ENCODE measurements around the gene ATP2A2.

The ATP2A2 gene

GRCh38 chr12:110262442-110263388 is 18.3 kb upstream of the ATP2A2 start:
- Histone ChIP-seq H3K36me3 (ENCODE audit: control insufficient read depth, insufficient read depth, low read length, severe bottlenecking) (no peaks in the 10 kb centered on the region), H3K4me1 (ENCODE audit: control insufficient read depth, insufficient read depth, low read length) (peaks cover 11% of the 10 kb centered on the region), H3K4me3 (ENCODE audit: low read length) (no peak overlapping the region), H3K9me3 (ENCODE audit: control insufficient read depth, low read length) (no peaks in the 10 kb centered on the region), H3K27me3 (replicated peaks; ENCODE audit: control insufficient read depth, insufficient read depth, low read length) (no peaks in the 10 kb centered on the region), H3K9ac (ENCODE audit: low read length) (no peak overlapping the region)
- peak; percentile 60 for DNase-seq (ENCODE audit: low read depth)

- no peaks in the 10 kb centered on the region for H3K9me3 ChIP-seq (ENCODE audit: control insufficient read depth, low read length)
Measured at GRCh38 chr12:110266381-110266960, 14.6 kb upstream of the ATP2A2 start.

GRCh38 chr12:110266980-110267620 is 13.9 kb upstream of the ATP2A2 start:
- H3K36me3 ChIP-seq (ENCODE audit: control insufficient read depth, insufficient read depth, low read length, severe bottlenecking) = no peaks in the 10 kb centered on the region
- DNase-seq (ENCODE audit: low read depth) = peak; percentile 79
- no peaks in the 10 kb centered on the region for H3K9me3 ChIP-seq (ENCODE audit: control insufficient read depth, low read length)
- peaks cover 33% of the 10 kb centered on the region for H3K4me1 ChIP-seq (ENCODE audit: control insufficient read depth, insufficient read depth, low read length)
- peak overlapping the region; percentile 52 for H3K4me3 ChIP-seq (ENCODE audit: low read length)
- no peak overlapping the region for H3K9ac ChIP-seq (ENCODE audit: low read length)
- no peaks in the 10 kb centered on the region for H3K27me3 ChIP-seq (replicated peaks; ENCODE audit: control insufficient read depth, insufficient read depth, low read length)

More at GRCh38 chr12:110266381-110266960, 14.6 kb upstream of the ATP2A2 start:
- no peak overlapping the region for H3K4me3 ChIP-seq (ENCODE audit: low read length)
- no peak overlapping the region for H3K9ac ChIP-seq (ENCODE audit: low read length)
- H3K36me3 ChIP-seq (ENCODE audit: control insufficient read depth, insufficient read depth, low read length, severe bottlenecking) = no peaks in the 10 kb centered on the region
- H3K27me3 ChIP-seq (replicated peaks; ENCODE audit: control insufficient read depth, insufficient read depth, low read length) = no peaks in the 10 kb centered on the region
- peaks cover 33% of the 10 kb centered on the region for H3K4me1 ChIP-seq (ENCODE audit: control insufficient read depth, insufficient read depth, low read length)
- no peak for DNase-seq (ENCODE audit: low read depth)

GRCh38 chr12:110269622-110270124 is 11.4 kb upstream of the ATP2A2 start:
- no peaks in the 10 kb centered on the region for H3K9me3 ChIP-seq (ENCODE audit: control insufficient read depth, low read length)
- no peak overlapping the region for H3K9ac ChIP-seq (ENCODE audit: low read length)
- H3K27me3 ChIP-seq (replicated peaks; ENCODE audit: control insufficient read depth, insufficient read depth, low read length) = no peaks in the 10 kb centered on the region
- peaks cover 33% of the 10 kb centered on the region for H3K4me1 ChIP-seq (ENCODE audit: control insufficient read depth, insufficient read depth, low read length)
- peak; percentile 77 for DNase-seq (ENCODE audit: low read depth)
- peak overlapping the region; percentile 33 for H3K4me3 ChIP-seq (ENCODE audit: low read length)
- no peaks in the 10 kb centered on the region for H3K36me3 ChIP-seq (ENCODE audit: control insufficient read depth, insufficient read depth, low read length, severe bottlenecking)

- peak; percentile 73 for DNase-seq (ENCODE audit: low read depth)
- Histone ChIP-seq H3K9me3 (ENCODE audit: control insufficient read depth, low read length) (no peaks in the 10 kb centered on the region), H3K27me3 (replicated peaks; ENCODE audit: control insufficient read depth, insufficient read depth, low read length) (no peaks in the 10 kb centered on the region), H3K4me3 (ENCODE audit: low read length) (peak overlapping the region; percentile 33), H3K9ac (ENCODE audit: low read length) (no peak overlapping the region), H3K36me3 (ENCODE audit: control insufficient read depth, insufficient read depth, low read length, severe bottlenecking) (no peaks in the 10 kb centered on the region), H3K4me1 (ENCODE audit: control insufficient read depth, insufficient read depth, low read length) (peaks cover 33% of the 10 kb centered on the region)
Measured at GRCh38 chr12:110270125-110270962, 10.7 kb upstream of the ATP2A2 start.

- H3K9me3 ChIP-seq (ENCODE audit: control insufficient read depth, low read length) = no peaks in the 10 kb centered on the region
- H3K4me1 ChIP-seq (ENCODE audit: control insufficient read depth, insufficient read depth, low read length) = peaks cover 33% of the 10 kb centered on the region
- DNase-seq (ENCODE audit: low read depth) = no peak
- no peak overlapping the region for H3K4me3 ChIP-seq (ENCODE audit: low read length)
- H3K27me3 ChIP-seq (replicated peaks; ENCODE audit: control insufficient read depth, insufficient read depth, low read length) = no peaks in the 10 kb centered on the region
- no peak overlapping the region for H3K9ac ChIP-seq (ENCODE audit: low read length)
- H3K36me3 ChIP-seq (ENCODE audit: control insufficient read depth, insufficient read depth, low read length, severe bottlenecking) = no peaks in the 10 kb centered on the region
Measured at GRCh38 chr12:110271015-110271414, 10.0 kb upstream of the ATP2A2 start.

- Histone ChIP-seq H3K9me3 (ENCODE audit: control insufficient read depth, low read length) (no peaks in the 10 kb centered on the region), H3K36me3 (ENCODE audit: control insufficient read depth, insufficient read depth, low read length, severe bottlenecking) (no peaks in the 10 kb centered on the region), H3K9ac (ENCODE audit: low read length) (no peak overlapping the region), H3K27me3 (replicated peaks; ENCODE audit: control insufficient read depth, insufficient read depth, low read length) (no peaks in the 10 kb centered on the region), H3K4me1 (ENCODE audit: control insufficient read depth, insufficient read depth, low read length) (peaks cover 8% of the 10 kb centered on the region), H3K4me3 (ENCODE audit: low read length) (no peak overlapping the region)
- DNase-seq (ENCODE audit: low read depth) = no peak
Measured at GRCh38 chr12:110277530-110278254, 3.4 kb upstream of the ATP2A2 start.

GRCh38 chr12:110278255-110278536 is 2.9 kb upstream of the ATP2A2 start:
- DNase-seq (ENCODE audit: low read depth) = no peak
- peaks cover 10% of the 10 kb centered on the region for H3K4me1 ChIP-seq (ENCODE audit: control insufficient read depth, insufficient read depth, low read length)
- H3K36me3 ChIP-seq (ENCODE audit: control insufficient read depth, insufficient read depth, low read length, severe bottlenecking) = no peaks in the 10 kb centered on the region
- H3K4me3 ChIP-seq (ENCODE audit: low read length) = no peak overlapping the region
- no peaks in the 10 kb centered on the region for H3K9me3 ChIP-seq (ENCODE audit: control insufficient read depth, low read length)
- H3K27me3 ChIP-seq (replicated peaks; ENCODE audit: control insufficient read depth, insufficient read depth, low read length) = no peaks in the 10 kb centered on the region
- H3K9ac ChIP-seq (ENCODE audit: low read length) = no peak overlapping the region

GRCh38 chr12:110279566-110280375 is 1.3 kb upstream of the ATP2A2 start:
- Histone ChIP-seq H3K27me3 (replicated peaks; ENCODE audit: control insufficient read depth, insufficient read depth, low read length) (no peaks in the 10 kb centered on the region), H3K9me3 (ENCODE audit: control insufficient read depth, low read length) (no peaks in the 10 kb centered on the region)
- DNase-seq (ENCODE audit: low read depth) = no peak

GRCh38 chr12:110280392-110280778 is 662 bp upstream of the ATP2A2 start:
- peak; percentile 70 for DNase-seq (ENCODE audit: low read depth)
- Histone ChIP-seq H3K27me3 (replicated peaks; ENCODE audit: control insufficient read depth, insufficient read depth, low read length) (no peaks in the 10 kb centered on the region), H3K9me3 (ENCODE audit: control insufficient read depth, low read length) (no peaks in the 10 kb centered on the region), H3K4me1 (ENCODE audit: control insufficient read depth, insufficient read depth, low read length) (peaks cover 30% of the 10 kb centered on the region), H3K9ac (ENCODE audit: low read length) (peak overlapping the region; percentile 91), H3K4me3 (ENCODE audit: low read length) (peak overlapping the region; percentile 90), H3K36me3 (ENCODE audit: control insufficient read depth, insufficient read depth, low read length, severe bottlenecking) (peaks cover 17% of the 10 kb centered on the region)

More at GRCh38 chr12:110279566-110280375, 1.3 kb upstream of the ATP2A2 start:
- peaks cover 13% of the 10 kb centered on the region for H3K36me3 ChIP-seq (ENCODE audit: control insufficient read depth, insufficient read depth, low read length, severe bottlenecking)
- H3K4me3 ChIP-seq (ENCODE audit: low read length) = peak overlapping the region; percentile 90
- peaks cover 26% of the 10 kb centered on the region for H3K4me1 ChIP-seq (ENCODE audit: control insufficient read depth, insufficient read depth, low read length)
- H3K9ac ChIP-seq (ENCODE audit: low read length) = peak overlapping the region; percentile 91

Data from adipocyte (in vitro differentiated cells).